NT2/D1 (cell line): Measurements from ENCODE around the gene TCERG1.

Experiments
- SUZ12 ChIP-seq: IDR thresholded peaks from 2 replicates; pipeline ENCODE4 v1.6.1; 2011; ENCODE audit not compliant: insufficient read length, insufficient read depth; ENCODE audit errors: extremely low read depth
- ZNF274 ChIP-seq: IDR thresholded peaks from 2 replicates; pipeline ENCODE4 v1.6.1; 2011; ENCODE audit warnings: mild to moderate bottlenecking, low read depth, low read length

DNA sequence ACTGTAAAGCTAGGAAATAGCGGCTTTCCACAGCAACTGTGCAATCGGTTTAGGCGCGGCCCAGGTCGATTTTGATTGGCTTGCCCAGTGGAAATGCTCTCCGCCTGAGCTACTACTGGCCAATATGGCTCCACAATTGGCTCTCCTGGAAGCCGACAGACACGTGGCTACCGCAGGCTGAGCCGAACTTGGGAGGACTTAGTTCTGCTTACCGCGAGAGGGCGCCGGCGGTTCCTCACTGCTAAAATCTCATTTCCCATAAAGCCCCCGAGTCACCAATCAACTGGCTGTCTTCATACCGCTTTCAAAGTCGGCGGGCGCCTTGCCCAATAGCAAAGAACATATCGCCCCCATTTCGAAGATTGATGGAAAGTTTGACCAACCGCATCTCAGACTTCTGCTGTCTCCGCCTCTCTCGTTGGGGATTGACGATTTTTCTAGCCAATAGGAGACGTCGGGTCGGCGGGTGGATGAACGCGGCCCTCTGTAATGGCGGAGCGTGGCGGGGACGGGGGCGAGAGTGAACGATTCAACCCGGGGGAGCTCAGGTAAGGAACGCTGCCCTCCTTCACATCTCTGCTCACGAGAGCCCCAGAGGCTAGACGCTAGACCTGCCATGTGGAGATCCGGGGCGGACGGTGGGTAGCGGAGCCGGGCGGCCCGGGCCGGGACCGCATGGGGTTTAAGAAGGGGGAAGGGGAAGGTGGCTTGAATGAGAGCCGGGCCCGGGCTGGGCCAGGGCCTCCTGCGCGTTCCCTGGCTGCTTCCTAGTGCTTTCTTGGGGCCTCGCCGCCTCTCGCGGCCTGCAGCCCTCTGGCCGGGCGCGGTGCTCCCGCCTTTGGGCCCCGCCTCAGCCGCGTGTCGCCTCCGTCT is at the start of gene TCERG1:
- TF ChIP-seq SUZ12 (no peak), ZNF274 (no peak)
